Measurements from ENCODE around the gene SUCO.
A peak's percentile ranks its signal among the peaks of the same experiment; 100 is the strongest.

Gene SUCO

DNA sequence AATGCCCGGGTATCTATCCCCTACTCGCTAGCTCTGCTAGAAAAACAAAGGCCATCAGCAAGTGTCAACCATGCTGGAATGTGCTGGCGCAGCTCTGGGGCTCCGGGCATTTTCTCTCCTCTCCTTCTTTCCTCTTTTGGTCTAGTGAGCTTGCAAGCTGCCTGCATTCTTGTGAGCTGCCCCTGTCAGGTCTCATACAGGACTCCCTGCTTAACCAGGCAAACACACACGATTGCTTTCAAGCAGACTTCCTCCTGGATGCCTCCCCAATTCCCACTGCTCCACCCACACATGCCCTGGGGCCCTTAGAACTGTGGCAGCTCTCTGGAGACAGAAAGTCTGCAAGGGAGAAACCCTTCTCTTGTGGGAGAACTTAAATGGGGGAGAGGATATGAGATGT, 35.7 kb upstream of the SUCO start:
- Histone ChIP-seq H3K9ac (ENCODE audit: low read length) (no peak overlapping the region), H3K23ac (ENCODE audit: low read length) (no peak overlapping the region), H3K9me3 (ENCODE audit: insufficient read depth, low read depth, low read length) (no peaks in the 10 kb centered on the region), H4K8ac (ENCODE audit: low read depth, low read length) (no peak overlapping the region), H2BK5ac (ENCODE audit: low read depth, low read length, poor library complexity) (peak overlapping the region; percentile 42), H3K18ac (ENCODE audit: low read length) (no peak overlapping the region), H3K79me2 (ENCODE audit: control insufficient read depth, insufficient read depth, low read length, poor library complexity) (peaks cover 2% of the 10 kb centered on the region), H3K14ac (ENCODE audit: low read length) (no peak overlapping the region), H2AFZ (ENCODE audit: insufficient read depth, low read length, poor library complexity) (no peak overlapping the region), H3K79me1 (ENCODE audit: low read length) (peaks cover 47% of the 10 kb centered on the region), H2BK120ac (ENCODE audit: insufficient read depth, low read length, poor library complexity) (no peak overlapping the region), H3K27ac (ENCODE audit: low read depth, low read length) (peak overlapping the region; percentile 99), H2BK12ac (ENCODE audit: low read length) (no peak overlapping the region), H3K36me3 (ENCODE audit: control insufficient read depth in 1 of 2, insufficient read depth in 2 of 2, low read length in 2 of 2) (no peaks in the 10 kb centered on the region), H3K4me1 (ENCODE audit: control insufficient read depth in 1 of 2, insufficient read depth in 2 of 2, low read length in 2 of 2) (peaks cover 27 to 33% of the 10 kb centered on the region in 2 experiments), H3K4ac (ENCODE audit: low read depth, low read length) (no peak overlapping the region), H3K27me3 (ENCODE audit: insufficient read depth, low read length) (no peaks in the 10 kb centered on the region), H3K4me3 (ENCODE audit: low read depth, low read length) (no peak overlapping the region), H2AK5ac (ENCODE audit: low read length) (no peak overlapping the region), H4K91ac (ENCODE audit: low read depth, low read length) (no peak overlapping the region), H3K4me2 (ENCODE audit: low read length) (no peak overlapping the region), H4K12ac (ENCODE audit: low read depth, low read length) (no peak overlapping the region)
- no CpG with 5 or more reads among the region's 5 CpGs for WGBS (ENCODE audit: extremely low coverage, insufficient coverage, insufficient read length)
- peak in 1 of 2 donors; percentile 55 for DNase-seq

DNA sequence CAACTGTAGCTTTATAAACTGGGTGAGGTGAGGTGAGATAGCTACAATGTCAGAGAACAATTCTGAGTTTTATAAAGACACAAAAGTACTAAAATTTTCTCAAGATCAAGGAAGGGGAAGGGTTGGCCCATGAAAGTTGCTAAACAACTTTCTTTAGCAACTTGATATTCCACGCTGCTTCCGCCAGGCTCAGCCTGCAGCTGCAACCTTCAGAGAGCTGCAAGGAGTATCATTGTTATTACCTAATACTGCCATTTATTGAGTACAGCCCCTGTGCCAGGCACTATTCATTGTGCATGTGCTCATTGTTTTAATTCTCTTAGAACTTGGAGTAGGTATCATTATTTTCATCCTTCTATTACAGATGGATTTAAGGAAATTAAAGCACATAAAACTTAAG, 34.1 kb upstream of the SUCO start:
- Histone ChIP-seq H3K4me2 (ENCODE audit: low read length) (no peak overlapping the region), H3K36me3 (ENCODE audit: control insufficient read depth in 1 of 2, insufficient read depth in 2 of 2, low read length in 2 of 2) (no peaks in the 10 kb centered on the region), H3K18ac (ENCODE audit: low read length) (peak overlapping the region; percentile 86), H4K8ac (ENCODE audit: low read depth, low read length) (peak overlapping the region; percentile 33), H4K91ac (ENCODE audit: low read depth, low read length) (peak overlapping the region; percentile 92), H2AK5ac (ENCODE audit: low read length) (peak overlapping the region; percentile 49), H3K79me2 (ENCODE audit: control insufficient read depth, insufficient read depth, low read length, poor library complexity) (peaks cover 2% of the 10 kb centered on the region), H3K14ac (ENCODE audit: low read length) (peak overlapping the region; percentile 80), H2BK5ac (ENCODE audit: low read depth, low read length, poor library complexity) (peak overlapping the region; percentile 91), H3K79me1 (ENCODE audit: low read length) (peaks cover 47% of the 10 kb centered on the region), H3K27ac (ENCODE audit: low read depth, low read length) (peak overlapping the region; percentile 91), H3K9ac (ENCODE audit: low read length) (no peak overlapping the region), H3K4me1 (ENCODE audit: control insufficient read depth in 1 of 2, insufficient read depth in 2 of 2, low read length in 2 of 2) (peaks cover 27 to 33% of the 10 kb centered on the region in 2 experiments), H4K12ac (ENCODE audit: low read depth, low read length) (no peak overlapping the region), H2BK120ac (ENCODE audit: insufficient read depth, low read length, poor library complexity) (peak overlapping the region; percentile 97), H2AFZ (ENCODE audit: insufficient read depth, low read length, poor library complexity) (no peak overlapping the region), H2BK12ac (ENCODE audit: low read length) (peak overlapping the region; percentile 99), H3K4me3 (ENCODE audit: low read depth, low read length) (no peak overlapping the region), H3K4ac (ENCODE audit: low read depth, low read length) (peak overlapping the region; percentile 87), H3K9me3 (ENCODE audit: insufficient read depth, low read depth, low read length) (no peaks in the 10 kb centered on the region), H3K23ac (ENCODE audit: low read length) (no peak overlapping the region), H3K27me3 (ENCODE audit: insufficient read depth, low read length) (no peaks in the 10 kb centered on the region)
- DNase-seq: no peak
- no CpG with 5 or more reads among the region's 2 CpGs for WGBS (ENCODE audit: extremely low coverage, insufficient coverage, insufficient read length)

DNA sequence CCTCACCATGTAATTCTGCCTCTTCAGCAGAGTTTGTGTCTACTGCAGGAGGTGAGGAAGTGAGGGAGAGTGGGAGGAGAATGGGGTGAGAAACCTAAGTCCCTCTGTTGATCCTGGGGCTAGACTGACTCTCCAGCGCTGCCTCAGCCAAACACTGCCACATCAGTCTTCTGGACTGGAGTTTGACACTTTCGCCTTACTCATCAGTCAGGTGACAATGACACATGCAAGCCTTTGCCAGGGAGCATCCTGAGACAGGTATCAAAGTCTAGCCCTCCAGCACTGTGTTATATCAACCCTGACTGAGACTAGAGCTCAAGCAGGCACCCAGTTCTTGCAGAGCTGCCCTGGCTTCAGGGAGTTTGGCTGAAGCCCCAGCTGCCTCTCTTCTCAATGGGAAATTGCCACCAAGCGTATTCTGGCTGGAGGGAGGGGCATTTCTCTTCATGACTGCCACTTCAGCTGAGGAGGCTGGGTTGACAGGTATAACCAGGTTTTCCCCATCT, 33.3 kb upstream of the SUCO start:
- no peak overlapping the region for H3K23ac ChIP-seq (ENCODE audit: low read length)
- H4K91ac ChIP-seq (ENCODE audit: low read depth, low read length): peak overlapping the region; percentile 64
- H3K4me2 ChIP-seq (ENCODE audit: low read length): no peak overlapping the region
- H2AK5ac ChIP-seq (ENCODE audit: low read length): peak overlapping the region; percentile 13
- H3K79me2 ChIP-seq (ENCODE audit: control insufficient read depth, insufficient read depth, low read length, poor library complexity): peaks cover 2% of the 10 kb centered on the region
- H3K27ac ChIP-seq (ENCODE audit: low read depth, low read length): peak overlapping the region; percentile 67
- H3K4me1 ChIP-seq (ENCODE audit: control insufficient read depth in 1 of 2, insufficient read depth in 2 of 2, low read length in 2 of 2): peaks cover 27 to 33% of the 10 kb centered on the region in 2 experiments
- no peaks in the 10 kb centered on the region for H3K9me3 ChIP-seq (ENCODE audit: insufficient read depth, low read depth, low read length)
- peak; percentile 63 to 75 for DNase-seq
- H4K8ac ChIP-seq (ENCODE audit: low read depth, low read length): peak overlapping the region; percentile 63
- no CpG with 5 or more reads among the region's 3 CpGs for WGBS (ENCODE audit: extremely low coverage, insufficient coverage, insufficient read length)
- H2BK5ac ChIP-seq (ENCODE audit: low read depth, low read length, poor library complexity): peak overlapping the region; percentile 85
- peak overlapping the region; percentile 87 for H2BK120ac ChIP-seq (ENCODE audit: insufficient read depth, low read length, poor library complexity)
- no peak overlapping the region for H3K9ac ChIP-seq (ENCODE audit: low read length)
- peak overlapping the region; percentile 97 for H2BK12ac ChIP-seq (ENCODE audit: low read length)
- H3K4ac ChIP-seq (ENCODE audit: low read depth, low read length): peak overlapping the region; percentile 57
- H3K14ac ChIP-seq (ENCODE audit: low read length): peak overlapping the region; percentile 50
- no peak overlapping the region for H3K4me3 ChIP-seq (ENCODE audit: low read depth, low read length)
- no peak overlapping the region for H4K12ac ChIP-seq (ENCODE audit: low read depth, low read length)
- peaks cover 42% of the 10 kb centered on the region for H3K79me1 ChIP-seq (ENCODE audit: low read length)
- H2AFZ ChIP-seq (ENCODE audit: insufficient read depth, low read length, poor library complexity): peak overlapping the region; percentile 17
- no peaks in the 10 kb centered on the region for H3K27me3 ChIP-seq (ENCODE audit: insufficient read depth, low read length)
- peak overlapping the region; percentile 34 for H3K18ac ChIP-seq (ENCODE audit: low read length)
- no peaks in the 10 kb centered on the region for H3K36me3 ChIP-seq (ENCODE audit: control insufficient read depth in 1 of 2, insufficient read depth in 2 of 2, low read length in 2 of 2)

DNA sequence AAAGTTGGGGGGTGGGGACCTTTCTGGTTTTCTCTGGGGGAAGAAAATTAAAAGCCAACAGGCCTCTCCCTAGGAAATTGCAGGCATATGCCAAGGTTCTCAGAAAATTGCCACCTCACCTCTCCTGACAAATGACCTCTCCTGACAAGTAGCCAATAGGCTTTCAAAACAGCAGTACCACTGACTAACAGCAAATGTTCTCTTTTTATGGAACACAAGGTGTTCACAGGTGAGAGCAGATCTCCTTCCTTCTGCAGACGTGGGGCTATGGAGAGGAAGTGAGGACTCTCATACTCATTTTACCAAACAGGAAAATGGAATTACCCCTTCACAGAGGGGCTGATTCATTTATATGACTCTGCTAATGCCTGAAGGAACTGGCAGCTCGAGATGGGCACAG, 32.7 kb upstream of the SUCO start:
- Histone ChIP-seq H2BK12ac (ENCODE audit: low read length) (peak overlapping the region; percentile 97), H2BK120ac (ENCODE audit: insufficient read depth, low read length, poor library complexity) (peak overlapping the region; percentile 87), H3K4me1 (ENCODE audit: control insufficient read depth in 1 of 2, insufficient read depth in 2 of 2, low read length in 2 of 2) (peaks cover 27 to 33% of the 10 kb centered on the region in 2 experiments), H3K27me3 (ENCODE audit: insufficient read depth, low read length) (no peaks in the 10 kb centered on the region), H3K23ac (ENCODE audit: low read length) (no peak overlapping the region), H3K79me1 (ENCODE audit: low read length) (peaks cover 40% of the 10 kb centered on the region), H3K18ac (ENCODE audit: low read length) (peak overlapping the region; percentile 73), H3K4me2 (ENCODE audit: low read length) (no peak overlapping the region), H3K14ac (ENCODE audit: low read length) (peak overlapping the region; percentile 65), H3K9me3 (ENCODE audit: insufficient read depth, low read depth, low read length) (no peaks in the 10 kb centered on the region), H4K12ac (ENCODE audit: low read depth, low read length) (no peak overlapping the region), H2BK5ac (ENCODE audit: low read depth, low read length, poor library complexity) (peak overlapping the region; percentile 85), H4K91ac (ENCODE audit: low read depth, low read length) (peak overlapping the region; percentile 64), H3K27ac (ENCODE audit: low read depth, low read length) (peak overlapping the region; percentile 67), H2AFZ (ENCODE audit: insufficient read depth, low read length, poor library complexity) (no peak overlapping the region), H3K4me3 (ENCODE audit: low read depth, low read length) (no peak overlapping the region), H2AK5ac (ENCODE audit: low read length) (peak overlapping the region; percentile 84), H3K4ac (ENCODE audit: low read depth, low read length) (peak overlapping the region; percentile 69), H3K36me3 (ENCODE audit: control insufficient read depth in 1 of 2, insufficient read depth in 2 of 2, low read length in 2 of 2) (no peaks in the 10 kb centered on the region), H4K8ac (ENCODE audit: low read depth, low read length) (peak overlapping the region; percentile 48), H3K9ac (ENCODE audit: low read length) (no peak overlapping the region), H3K79me2 (ENCODE audit: control insufficient read depth, insufficient read depth, low read length, poor library complexity) (peaks cover 2% of the 10 kb centered on the region)
- WGBS (ENCODE audit: extremely low coverage, insufficient coverage, insufficient read length): no CpG with 5 or more reads among the region's 2 CpGs
- no peak for DNase-seq

Measured in trophoblast cell (in vitro differentiated cells and primary cell).